Measurements from ENCODE around the gene CPSF3. TPM values are rescaled to one million over a fixed set of nuclear protein-coding genes. Genes with fewer than 3 reads are reported as not detected.
A peak's percentile ranks its signal among the peaks of the same experiment; 100 is the strongest.

CPSF3 gene
- total and polyA plus RNA-seq, 2 of the 4 experiments (the other 2 are of a cell fraction), result 29.2 to 64.5 TPM

DNA sequence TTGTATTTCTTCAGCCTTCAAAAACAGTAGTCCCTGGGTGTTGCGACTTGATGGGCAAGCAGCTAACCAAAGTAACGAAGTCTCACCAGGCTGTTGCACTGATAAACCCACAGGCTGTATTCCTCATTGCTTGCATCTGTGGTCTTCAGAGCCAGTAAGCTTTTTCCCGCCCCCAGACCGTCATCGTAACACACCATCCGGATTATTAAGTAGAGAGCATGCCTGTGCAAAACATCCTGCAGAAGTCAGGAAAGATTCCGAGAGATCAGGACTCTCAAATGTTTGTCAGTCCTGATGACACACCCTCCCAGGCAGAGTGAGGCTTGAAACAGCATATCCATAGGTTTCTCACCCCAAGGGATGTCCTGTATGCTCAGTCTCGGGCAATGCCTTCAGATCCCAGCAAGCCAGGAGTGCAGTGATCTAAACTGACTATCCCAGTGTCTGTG is 16.1 kb upstream of the CPSF3 start:
- peaks cover 24% of the 10 kb centered on the region for H3K36me3 ChIP-seq (ENCODE audit: control insufficient read depth, insufficient read depth, low read length)
- DNase-seq (peak; percentile 47), ATAC-seq (ENCODE audit: low read depth) (no peak; the same call in 1 of the 2 replicates)
- peak overlapping the region; percentile 20; the same call in 1 of the 2 replicates for H2AK5ac ChIP-seq (ENCODE audit: low read depth, low read length)
- H4K91ac ChIP-seq (ENCODE audit: insufficient read depth, low read depth, low read length), result 0 out of 2 replicates have a peak overlapping the region, but pooled peaks have one; percentile 2
- H3K4me1 ChIP-seq (ENCODE audit: control insufficient read depth, insufficient read depth, low read length), result peaks cover 32% of the 10 kb centered on the region
- peaks cover 29% of the 10 kb centered on the region for H3K9me1 ChIP-seq (ENCODE audit: insufficient read depth, low read length)
- no peak overlapping the region for H4K8ac ChIP-seq (ENCODE audit: low read depth in 2 of 2, low read length in 2 of 2)
- 70% methylated on average over 2 of the region's 8 CpGs; no CpG with 5 or more reads in 1 of the 2 experiments for WGBS, 2 experiments (ENCODE audit: extremely low coverage in 2 of 2, insufficient read length in 1 of 2)
- H3K14ac ChIP-seq (replicated peaks; ENCODE audit: low read depth, low read length), result no peak overlapping the region; the same call in 1 of the 2 replicates
- peak overlapping the region; percentile 6; the same call in 1 of the 2 replicates for H3K4ac ChIP-seq (ENCODE audit: low read depth, low read length)
- H3K4me3 ChIP-seq (ENCODE audit: insufficient read depth, low read depth, low read length), result no peak overlapping the region
- TF ChIP-seq CEBPB (IDR thresholded peaks at IDR 0.05; ENCODE audit: low read depth, low read length) (no peak), RFX5 (IDR thresholded peaks at IDR 0.05; ENCODE audit: low read depth, low read length) (no peak), CTCF (conservative IDR thresholded peaks at IDR 0.05; ENCODE audit: low read depth, low read length) (no peak), FOS (IDR thresholded peaks at IDR 0.05; ENCODE audit: low read depth, low read length) (no peak), MAZ (IDR thresholded peaks at IDR 0.05; ENCODE audit: borderline replicate concordance, low read depth, low read length) (no peak), RAD21 (IDR thresholded peaks at IDR 0.05; ENCODE audit: low read length) (no peak), RCOR1 (IDR thresholded peaks at IDR 0.05; ENCODE audit: insufficient replicate concordance, low read length) (no peak), BHLHE40 (IDR thresholded peaks at IDR 0.05; ENCODE audit: low read depth, low read length) (no peak), NFE2L2 (IDR thresholded peaks at IDR 0.05; ENCODE audit: low read depth, low read length) (no peak), SMC3 (IDR thresholded peaks at IDR 0.05; ENCODE audit: low read depth, low read length) (no peak), POLR2A (IDR thresholded peaks at IDR 0.05; ENCODE audit: low read depth, low read length) (no peak), MAFK (IDR thresholded peaks at IDR 0.05; ENCODE audit: low read depth, low read length) (no peak), CHD1 (IDR thresholded peaks at IDR 0.05; ENCODE audit: low read depth, low read length) (no peak), ELK1 (IDR thresholded peaks at IDR 0.05; ENCODE audit: borderline replicate concordance, low read depth, low read length) (no peak)
- no peak overlapping the region for H2AK9ac ChIP-seq (replicated peaks; ENCODE audit: low read depth, low read length, poor library complexity)
- POLR2A ChIA-PET (ENCODE audit: unreplicated experiment), result interaction anchor here (0.5 kb wide), 1 partner anchor 263 kb away, joined by 3 read pairs; no protein-coding TSS in a partner anchor
- 0 out of 2 replicates have a peak overlapping the region, but pooled peaks have one; percentile 1 for H2BK120ac ChIP-seq (ENCODE audit: low read depth, low read length)
- H3K4me2 ChIP-seq (ENCODE audit: low read depth, low read length), result peak overlapping the region; percentile 16; the same call in 1 of the 2 replicates
- 0 out of 2 replicates have a peak overlapping the region, but pooled peaks have one; percentile 22 for H4K5ac ChIP-seq (ENCODE audit: low read depth, low read length)
- no peak overlapping the region for H3K56ac ChIP-seq (ENCODE audit: extremely low read depth, insufficient read depth, low read length)
- H3K18ac ChIP-seq (ENCODE audit: low read depth, low read length), result peak overlapping the region; percentile 44
- intact Hi-C loops (cut with micrococcal nuclease), result no loop called here
- H3K9ac ChIP-seq (ENCODE audit: low read depth, low read length), result peak overlapping the region; percentile 26; the same call in 1 of the 2 replicates
- CTCF ChIA-PET, result no interaction called here
- in situ Hi-C loops (cut with MboI; ENCODE audit: low sequenced_read_pairs), result no loop called here
- no peak overlapping the region for H2BK15ac ChIP-seq (ENCODE audit: low read depth, low read length)
- peaks cover 25% of the 10 kb centered on the region for H4K20me1 ChIP-seq (ENCODE audit: insufficient read depth, low read length)
- peak overlapping the region; percentile 81 for H2BK5ac ChIP-seq (ENCODE audit: low read depth, low read length, poor library complexity, severe bottlenecking)
- dilution Hi-C loops (cut with HindIII; ENCODE audit: low sequenced_read_pairs, unreplicated experiment), result no loop called here
- no peaks in the 10 kb centered on the region for H3K27me3 ChIP-seq (ENCODE audit: control insufficient read depth, insufficient read depth, low read length)
- H3K79me1 ChIP-seq (ENCODE audit: low read depth in 1 of 2, low read length in 2 of 2), result peaks cover 11 to 44% of the 10 kb centered on the region in 2 experiments
- H3K23ac ChIP-seq (ENCODE audit: low read depth, low read length), result peak overlapping the region; percentile 4; the same call in 1 of the 2 replicates
- no peak overlapping the region for H2BK20ac ChIP-seq (ENCODE audit: low read depth, low read length)
- H3K9me3 ChIP-seq (ENCODE audit: control insufficient read depth, insufficient read depth, low read length), result no peaks in the 10 kb centered on the region
- H2AFZ ChIP-seq (replicated peaks; ENCODE audit: low read length, poor library complexity), result no peak overlapping the region
- no TSS peak for BruUV-seq (replicated peaks)
- H3K27ac ChIP-seq (ENCODE audit: insufficient read depth, low read length), result peak overlapping the region; percentile 95; the same call in 1 of the 2 replicates

Data from IMR-90 (cell line).